HG02763 (cell line): ENCODE data around the gene ZBTB16.

Experiments used
- ATAC-seq: cut with Tn5 transposase; IDR thresholded peaks from one replicate; pipeline ENCODE4 v1.9.1; 2021; ENCODE audit warnings: mild to moderate bottlenecking, moderate library complexity; ENCODE audit not compliant: unreplicated experiment

Gene ZBTB16

GRCh38 chr11:114253771-114254170, 194.3 kb downstream of the ZBTB16 start:
- no peak for ATAC-seq

GRCh38 chr11:114254571-114255146, 195.1 kb downstream of the ZBTB16 start:
- no peak for ATAC-seq

GRCh38 chr11:114255289-114255688, 195.8 kb downstream of the ZBTB16 start:
- no peak for ATAC-seq

GRCh38 chr11:114256176-114256966, 196.9 kb downstream of the ZBTB16 start:
- ATAC-seq: no peak

- no peak for ATAC-seq
Measured at GRCh38 chr11:114256967-114257286, 197.4 kb downstream of the ZBTB16 start.

GRCh38 chr11:114257621-114258558, 198.4 kb downstream of the ZBTB16 start:
- no peak for ATAC-seq

GRCh38 chr11:114258696-114259095, 199.2 kb downstream of the ZBTB16 start:
- no peak for ATAC-seq

GRCh38 chr11:114259124-114259526, 199.6 kb downstream of the ZBTB16 start:
- no peak for ATAC-seq

- ATAC-seq: no peak
Measured at GRCh38 chr11:114259551-114259983, 200.1 kb downstream of the ZBTB16 start.

GRCh38 chr11:114260077-114260476, 200.6 kb downstream of the ZBTB16 start:
- ATAC-seq: no peak

- ATAC-seq: no peak
Measured at GRCh38 chr11:114260483-114260882, 201.0 kb downstream of the ZBTB16 start.

- ATAC-seq: no peak
Measured at GRCh38 chr11:114261791-114262190, 202.3 kb downstream of the ZBTB16 start.

- ATAC-seq: no peak
Measured at GRCh38 chr11:114262681-114263512, 203.4 kb downstream of the ZBTB16 start.

GRCh38 chr11:114263513-114264170, 204.1 kb downstream of the ZBTB16 start:
- no peak for ATAC-seq

- no peak for ATAC-seq
Measured at GRCh38 chr11:114264381-114264780, 204.9 kb downstream of the ZBTB16 start.

- no peak for ATAC-seq
Measured at GRCh38 chr11:114265122-114265878, 205.8 kb downstream of the ZBTB16 start.

GRCh38 chr11:114269498-114269897, 210.0 kb downstream of the ZBTB16 start:
- ATAC-seq: no peak

- no peak for ATAC-seq
Measured at GRCh38 chr11:114270531-114271270, 211.2 kb downstream of the ZBTB16 start.

GRCh38 chr11:114271316-114271715, 211.8 kb downstream of the ZBTB16 start:
- ATAC-seq: no peak
